GOT3 (cell line): ENCODE measurements around the gene ZNF710.
"Not testable (repeated sequence)": the region's sequence is repeated elsewhere in the genome, so short reads cannot be mapped to it uniquely, and the experiment has no call there.

ENCODE experiments used
- DNase-seq: peaks from one replicate; lab custom pipeline; 2025; ENCODE audit warnings: mixed read lengths; lab: John Stamatoyannopoulos, UW

ZNF710 gene

DNA sequence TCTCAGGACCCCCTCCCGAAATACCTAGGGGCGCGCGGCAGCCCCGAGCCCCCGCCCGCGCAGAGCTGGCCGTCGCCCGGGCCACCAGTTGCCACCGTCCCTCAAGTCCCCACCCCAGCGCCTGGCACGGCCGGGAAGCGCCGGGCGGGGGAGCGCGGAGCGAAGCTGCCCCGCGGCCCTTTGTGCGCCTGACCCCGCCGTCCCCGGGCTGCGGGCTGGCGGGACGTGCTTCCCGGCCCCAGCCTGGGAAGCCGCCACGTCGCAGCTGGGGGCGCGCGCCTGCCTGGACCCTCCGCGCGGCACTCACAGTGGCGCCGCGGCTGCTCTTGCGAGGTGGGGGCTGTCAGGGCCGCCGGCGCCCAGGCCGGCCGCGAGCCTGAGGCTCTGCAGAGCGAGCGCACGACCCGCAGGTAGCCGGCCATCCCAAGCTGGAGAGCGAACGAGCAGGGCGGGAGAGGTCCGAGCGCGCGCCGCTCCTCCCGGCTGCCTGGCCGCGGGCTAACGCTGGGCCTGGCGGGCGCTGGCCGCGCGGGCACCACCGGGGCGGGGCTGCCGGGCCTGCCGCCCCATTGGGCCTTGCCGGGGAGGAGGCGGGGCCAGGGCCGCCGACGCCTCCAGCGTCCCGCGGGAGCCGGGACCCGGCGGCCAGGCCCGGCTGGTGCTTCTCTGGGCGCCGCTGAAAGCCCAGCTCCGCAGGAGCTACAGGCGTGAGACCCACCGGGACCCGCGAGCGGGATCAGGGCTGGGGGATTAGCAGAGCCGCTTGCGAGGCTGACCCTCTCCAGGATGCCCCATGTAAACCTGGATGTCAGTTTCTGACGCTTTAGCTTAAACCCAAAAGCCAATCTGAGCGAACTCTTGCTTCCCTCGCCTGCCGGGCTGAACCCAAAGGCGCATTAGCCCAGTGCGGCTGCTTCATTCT lies 101.1 kb downstream of the ZNF710 start, which contains the start of gene IDH2:
Gene IDH2, minus strand, starts transcription at position 500 of the 922 bp plus-strand sequence. Its CDS starts 78 bp downstream, at position 422.
- DNase-seq: peak; percentile 45

GRCh38 chr15:90103701-90104329 lies 102.7 kb downstream of the ZNF710 start:
- DNase-seq: no peak

DNA sequence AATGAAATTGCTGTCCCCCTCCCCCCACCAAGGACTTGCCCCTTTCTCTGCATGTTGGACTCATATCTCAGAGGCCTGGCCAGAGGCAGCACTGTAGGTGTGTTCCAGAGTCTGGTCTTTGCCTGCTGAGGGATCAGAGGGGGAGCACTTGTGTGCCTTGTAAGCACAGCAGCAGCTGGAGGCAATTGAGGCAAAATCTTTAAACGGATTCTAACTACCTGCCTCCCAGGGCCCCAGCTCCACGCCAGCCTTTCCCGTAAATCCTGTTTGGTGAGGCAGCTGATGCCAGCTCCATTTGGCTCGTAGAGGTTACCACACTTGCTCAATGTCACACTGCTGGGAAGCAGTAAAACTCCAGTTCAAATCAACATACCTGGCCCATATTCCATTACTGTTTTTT lies 103.4 kb downstream of the ZNF710 start:
- no peak for DNase-seq

- DNase-seq: no peak
These were observed 104.4 kb downstream of the ZNF710 start for GRCh38 chr15:90105521-90105920.

DNA sequence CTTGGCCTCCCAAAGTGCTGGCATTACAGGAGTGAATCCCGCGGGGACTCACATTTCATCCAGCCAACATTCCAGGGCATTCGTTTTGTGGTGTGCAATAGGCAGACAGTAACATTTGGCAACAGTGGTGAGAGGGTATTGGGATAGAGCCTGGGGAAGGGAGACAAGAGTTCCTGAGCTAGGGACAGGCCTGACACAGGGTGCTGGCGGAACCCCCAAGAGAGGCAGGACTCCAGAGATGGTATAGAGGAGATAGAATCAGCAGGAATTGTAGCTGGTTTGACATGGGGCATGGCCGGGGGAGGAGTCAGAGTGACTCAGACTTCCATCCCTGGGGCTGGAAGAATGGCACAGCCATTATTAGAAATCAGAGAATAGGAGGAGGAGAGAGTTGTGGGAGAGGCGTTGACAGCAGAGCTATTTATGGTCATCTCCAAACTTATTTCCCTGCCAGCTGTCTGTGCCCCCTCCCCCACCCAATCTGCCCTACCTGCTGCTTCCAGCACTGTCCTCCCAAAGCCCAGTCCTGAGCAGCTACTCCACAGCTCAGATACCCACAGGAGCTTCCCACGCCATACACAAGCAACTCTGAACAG lies 105.5 kb downstream of the ZNF710 start:
- no peak for DNase-seq

GRCh38 chr15:90108038-90108437 lies 106.9 kb downstream of the ZNF710 start:
- not testable (repeated sequence) for DNase-seq

DNA sequence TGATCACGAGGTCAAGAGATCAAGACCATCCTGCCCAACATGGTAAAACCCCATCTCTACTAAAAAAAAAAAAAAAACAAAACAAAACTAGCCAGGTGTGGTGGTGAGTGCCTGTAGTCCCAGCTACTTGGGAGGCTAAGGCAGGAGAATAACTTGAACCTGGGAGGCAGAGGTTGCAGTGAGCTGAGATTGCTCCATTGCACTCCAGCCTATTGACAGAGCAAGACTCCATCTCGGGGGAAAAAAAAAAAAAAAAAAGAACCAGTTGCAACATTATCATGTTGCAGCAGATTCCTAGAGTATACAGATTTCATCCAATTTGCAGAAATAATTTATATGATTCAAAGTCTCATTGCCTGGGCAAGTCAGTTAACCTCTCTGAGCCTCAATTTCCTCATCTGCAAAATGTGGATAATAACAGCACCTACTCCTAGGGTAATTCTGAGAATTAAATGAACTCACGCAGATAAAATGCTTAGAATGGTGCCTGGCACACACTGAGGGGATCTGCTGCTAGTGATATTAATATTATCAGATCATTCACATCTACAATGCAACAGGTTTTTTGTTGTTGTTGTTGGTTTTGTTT lies 108.1 kb downstream of the ZNF710 start:
- DNase-seq: not testable (repeated sequence)

- no peak for DNase-seq
These were observed 112.0 kb downstream of the ZNF710 start for GRCh38 chr15:90113166-90113565.

- DNase-seq: no peak
These were observed 113.4 kb downstream of the ZNF710 start for GRCh38 chr15:90114451-90114901.

- no peak for DNase-seq
These were observed 114.7 kb downstream of the ZNF710 start for GRCh38 chr15:90115783-90116182.

DNA sequence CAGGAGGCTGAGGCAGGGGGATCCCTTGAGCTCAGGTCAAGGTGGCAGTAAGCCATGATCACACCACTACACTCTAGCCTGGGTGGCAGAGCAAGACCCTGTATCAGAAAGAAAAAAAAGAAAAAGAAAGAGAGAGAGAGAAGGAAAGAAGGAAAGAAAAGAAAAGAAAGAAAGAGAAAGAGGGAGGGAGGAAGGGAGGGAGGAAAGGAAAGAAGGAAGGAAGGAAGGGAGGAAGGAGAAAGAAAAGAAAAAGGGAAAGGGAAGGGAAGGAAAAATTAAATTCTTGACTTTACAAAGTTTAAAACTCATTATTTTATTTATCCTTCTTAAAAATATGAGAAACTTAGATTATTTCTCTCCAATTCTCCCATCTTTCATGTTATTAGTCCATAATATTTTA lies 118.2 kb downstream of the ZNF710 start:
- no peak for DNase-seq

DNA sequence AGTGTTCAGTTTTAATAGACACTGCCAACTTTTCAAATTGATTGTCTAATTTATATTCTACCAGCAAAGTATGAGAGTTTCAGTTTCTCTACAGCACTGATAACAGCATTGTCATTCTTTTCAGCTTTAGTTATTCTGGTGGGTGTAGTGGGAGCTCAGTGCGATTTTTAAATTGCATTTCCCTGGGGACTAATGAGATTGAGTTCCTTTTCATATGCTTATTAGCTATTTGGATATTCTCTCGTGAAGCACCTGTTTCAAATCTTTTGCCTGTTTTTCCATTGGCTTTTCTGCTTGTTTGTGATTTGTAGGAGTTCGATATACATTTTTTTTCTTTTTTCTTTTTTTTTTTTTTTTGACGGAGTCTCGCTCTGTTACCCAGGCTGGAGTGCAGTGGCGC lies 120.0 kb downstream of the ZNF710 start:
- DNase-seq: no peak

- DNase-seq: no peak
These were observed 123.4 kb downstream of the ZNF710 start for GRCh38 chr15:90124507-90124906.

DNA sequence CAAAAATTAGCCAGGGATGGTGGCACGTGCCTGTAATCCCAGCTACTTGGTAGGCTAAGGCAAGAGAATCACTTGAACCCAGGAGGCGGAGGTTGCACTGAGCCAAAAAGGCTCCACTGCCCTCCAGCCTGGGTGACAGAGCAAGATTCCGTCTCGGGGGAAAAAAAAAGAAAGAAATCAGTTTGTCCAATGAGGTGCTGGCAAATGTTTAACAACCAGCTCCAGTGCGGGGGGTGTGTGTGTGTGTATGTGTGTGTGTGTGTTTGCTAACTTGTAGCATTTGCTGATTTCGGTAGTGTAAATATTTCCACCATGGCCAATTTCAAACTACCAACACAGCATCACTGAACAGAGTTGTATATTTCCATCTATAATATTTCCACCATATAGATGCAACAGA lies 124.9 kb downstream of the ZNF710 start:
- DNase-seq: no peak

DNA sequence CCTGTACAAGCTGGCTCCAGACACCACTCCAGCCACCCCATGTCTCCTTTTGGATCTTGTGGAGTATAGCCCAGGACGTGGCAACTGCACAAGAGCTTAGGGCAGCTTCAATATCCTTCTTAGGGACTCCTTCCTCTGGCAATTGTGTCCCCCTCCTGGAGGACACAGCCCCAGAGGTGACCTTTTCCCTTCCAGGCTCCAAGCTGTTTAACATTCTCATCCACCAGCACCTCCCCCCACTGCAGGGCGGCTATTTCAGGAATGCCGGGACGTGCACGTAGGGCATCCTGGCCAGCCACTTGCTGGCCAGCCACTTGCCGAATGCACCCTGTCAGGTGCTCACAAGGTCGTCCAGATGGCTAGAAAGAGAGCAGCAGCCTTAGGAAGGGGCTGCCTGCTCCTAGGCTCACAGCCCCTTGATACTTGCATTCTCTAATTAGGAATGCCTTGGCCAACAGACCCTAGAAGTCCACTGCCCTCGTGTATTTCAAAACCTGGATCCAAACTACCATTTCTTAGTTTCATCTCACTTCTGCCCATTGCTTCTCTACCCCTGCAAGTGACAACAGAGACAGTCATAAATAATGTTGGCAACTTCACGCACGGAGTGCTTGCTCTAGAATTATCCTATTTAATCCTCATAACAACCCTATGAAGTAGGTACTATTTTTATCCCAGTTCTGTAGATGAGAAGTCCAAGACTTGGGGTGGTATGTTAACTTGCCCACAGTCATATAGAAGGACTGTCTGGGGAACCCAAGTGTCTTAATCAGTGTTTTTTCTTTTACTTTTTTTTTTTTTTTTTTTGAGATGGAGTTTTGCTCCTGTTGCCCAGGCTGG lies 125.7 kb downstream of the ZNF710 start:
- DNase-seq: no peak

DNA sequence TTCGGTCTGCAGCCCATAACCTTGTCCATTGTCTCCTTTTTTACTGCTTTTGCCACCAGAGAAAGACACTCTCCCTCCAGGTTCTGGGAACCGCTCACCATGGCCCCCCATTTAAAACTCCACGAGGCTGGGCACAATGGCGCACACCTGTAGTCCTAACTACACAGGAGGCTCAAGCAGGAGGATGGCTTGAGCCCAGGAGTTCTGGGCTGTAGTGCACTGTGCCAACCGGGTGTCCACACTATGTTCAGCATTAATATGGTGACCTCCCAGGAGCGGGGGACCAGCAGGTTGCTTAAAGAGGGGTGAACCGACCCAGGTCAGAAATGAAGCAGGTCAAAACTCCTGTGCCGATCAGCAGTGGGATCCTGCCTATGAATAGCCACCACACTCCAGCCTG lies 129.2 kb downstream of the ZNF710 start:
- no peak for DNase-seq
